ENCODE measurements around the gene MRPL42. TPM values are rescaled to one million over a fixed set of nuclear protein-coding genes. Genes with fewer than 3 reads are reported as not detected.
"Not testable (repeated sequence)": the region's sequence is repeated elsewhere in the genome, so short reads cannot be mapped to it uniquely, and the experiment has no call there.

MRPL42 gene
- total RNA-seq, 2 experiments from 2014 or later: 39.0 to 39.3 TPM

GRCh38 chr12:93498813-93499212, 31.5 kb downstream of the MRPL42 start:
- H3K9me3 ChIP-seq (ENCODE audit: control insufficient read depth in 1 of 2, insufficient read depth in 1 of 2, low read length in 2 of 2); H3K27ac ChIP-seq (ENCODE audit: low read depth in 1 of 2, low read length in 2 of 2); H3K27ac Mint-ChIP-seq; H3K27me3 Mint-ChIP-seq; H3K4me3 ChIP-seq (ENCODE audit: low read length); H3K9me3 Mint-ChIP-seq; intact Hi-C loops (cut with DNase I, micrococcal nuclease); CTCF ChIA-PET; POLR2A ChIA-PET; H3K27me3 ChIP-seq (ENCODE audit: control insufficient read depth in 1 of 2, insufficient read depth in 2 of 2, low read length in 2 of 2); H3K4me1 ChIP-seq (ENCODE audit: insufficient read depth, low read length); H3K4me3 Mint-ChIP-seq; DNase-seq; ATAC-seq (ENCODE audit: poor library complexity); H3K4me1 Mint-ChIP-seq (ENCODE audit: low read depth): not testable (repeated sequence)
- H3K36me3 Mint-ChIP-seq (ENCODE audit: low read depth): peaks cover 55% of the 10 kb centered on the region
- H3K36me3 ChIP-seq (ENCODE audit: insufficient read depth, low read length): peaks cover 34% of the 10 kb centered on the region

- POLR2A ChIA-PET: no interaction called here
- H3K9me3 Mint-ChIP-seq: no peaks in the 10 kb centered on the region
- no peak overlapping the region for H3K4me3 Mint-ChIP-seq
- H3K27ac ChIP-seq (ENCODE audit: low read depth in 1 of 2, low read length in 2 of 2): no peak overlapping the region
- peaks cover 31% of the 10 kb centered on the region for H3K36me3 ChIP-seq (ENCODE audit: insufficient read depth, low read length)
- CTCF ChIA-PET: interaction anchor here (0.8 kb wide), 1 partner anchor 267 kb away, joined by 3 read pairs; no protein-coding TSS in a partner anchor
- ATAC-seq (ENCODE audit: poor library complexity): no peak
- H3K36me3 Mint-ChIP-seq (ENCODE audit: low read depth): peaks cover 46% of the 10 kb centered on the region
- no peaks in the 10 kb centered on the region for H3K27me3 ChIP-seq (ENCODE audit: control insufficient read depth in 1 of 2, insufficient read depth in 2 of 2, low read length in 2 of 2)
- DNase-seq: no peak
- H3K4me3 ChIP-seq (ENCODE audit: low read length): no peak overlapping the region
- H3K27ac Mint-ChIP-seq: peak overlapping the region; percentile 24
- no peaks in the 10 kb centered on the region for H3K9me3 ChIP-seq (ENCODE audit: control insufficient read depth in 1 of 2, insufficient read depth in 1 of 2, low read length in 2 of 2)
- H3K27me3 Mint-ChIP-seq: no peaks in the 10 kb centered on the region
- intact Hi-C loops (cut with DNase I, micrococcal nuclease): loop anchor here (5.0 to 10.0 kb wide), 6 partner anchors 72 to 1032 kb away; partner anchors contain the start of genes CRADD (in 1 of the 2) and SOCS2 (in 1 of the 2)
- no peaks in the 10 kb centered on the region for H3K4me1 ChIP-seq (ENCODE audit: insufficient read depth, low read length)
- TF ChIP-seq CTCF (IDR thresholded peaks at IDR 0.05): no peak
- H3K4me1 Mint-ChIP-seq (ENCODE audit: low read depth): no peaks in the 10 kb centered on the region
These were observed 32.9 kb downstream of the MRPL42 start for GRCh38 chr12:93500201-93500600.

- Mint-ChIP-seq H3K36me3 (ENCODE audit: low read depth) (peaks cover 42% of the 10 kb centered on the region), H3K27me3 (no peaks in the 10 kb centered on the region)
- intact Hi-C loops (cut with DNase I, micrococcal nuclease): loop anchor here (5.0 to 10.0 kb wide), 6 partner anchors 72 to 1032 kb away; partner anchors contain the start of genes CRADD (in 1 of the 2) and SOCS2 (in 1 of the 2)
These were observed 33.4 kb downstream of the MRPL42 start for GRCh38 chr12:93500667-93501066.

More at GRCh38 chr12:93500667-93501066, 33.4 kb downstream of the MRPL42 start:
- ATAC-seq (ENCODE audit: poor library complexity): no peak
- Mint-ChIP-seq H3K4me3 (no peak overlapping the region), H3K4me1 (ENCODE audit: low read depth) (no peaks in the 10 kb centered on the region), H3K27ac (no peak overlapping the region), H3K9me3 (no peaks in the 10 kb centered on the region)
- no peaks in the 10 kb centered on the region for H3K9me3 ChIP-seq (ENCODE audit: control insufficient read depth in 1 of 2, insufficient read depth in 1 of 2, low read length in 2 of 2)
- H3K4me3 ChIP-seq (ENCODE audit: low read length): no peak overlapping the region
- peaks cover 27% of the 10 kb centered on the region for H3K36me3 ChIP-seq (ENCODE audit: insufficient read depth, low read length)
- no peaks in the 10 kb centered on the region for H3K27me3 ChIP-seq (ENCODE audit: control insufficient read depth in 1 of 2, insufficient read depth in 2 of 2, low read length in 2 of 2)
- ChIA-PET POLR2A (no interaction called here), CTCF (interaction anchor here (0.8 kb wide), 1 partner anchor 266 kb away, joined by 3 read pairs; no protein-coding TSS in a partner anchor)
- H3K4me1 ChIP-seq (ENCODE audit: insufficient read depth, low read length): no peaks in the 10 kb centered on the region
- no peak for DNase-seq
- TF ChIP-seq CTCF (IDR thresholded peaks at IDR 0.05): no peak
- no peak overlapping the region for H3K27ac ChIP-seq (ENCODE audit: low read depth in 1 of 2, low read length in 2 of 2)

All from CD4-positive, alpha-beta T cell (primary cell).